Measurements from ENCODE around the gene MOB3B.

MOB3B gene

DNA sequence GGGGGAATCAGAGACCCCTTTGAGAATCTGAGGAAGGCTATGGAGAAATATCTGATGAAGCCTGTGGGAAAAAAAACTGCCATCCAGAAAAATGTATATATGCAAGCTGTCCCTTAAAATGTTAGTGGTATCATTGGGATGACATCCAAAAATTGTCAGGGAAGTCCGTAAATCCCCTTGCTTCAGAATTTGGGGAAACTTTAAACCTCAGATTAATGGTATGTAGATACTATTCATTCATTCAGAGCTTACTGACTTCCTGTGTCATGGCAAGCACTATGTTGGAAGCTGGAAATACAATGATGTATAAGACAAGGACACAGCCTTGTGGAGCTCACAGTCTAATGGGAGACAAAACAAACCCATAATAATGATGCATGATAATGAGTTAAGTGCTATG is 10.9 kb upstream of the MOB3B start:
- no peak for DNase-seq

DNA sequence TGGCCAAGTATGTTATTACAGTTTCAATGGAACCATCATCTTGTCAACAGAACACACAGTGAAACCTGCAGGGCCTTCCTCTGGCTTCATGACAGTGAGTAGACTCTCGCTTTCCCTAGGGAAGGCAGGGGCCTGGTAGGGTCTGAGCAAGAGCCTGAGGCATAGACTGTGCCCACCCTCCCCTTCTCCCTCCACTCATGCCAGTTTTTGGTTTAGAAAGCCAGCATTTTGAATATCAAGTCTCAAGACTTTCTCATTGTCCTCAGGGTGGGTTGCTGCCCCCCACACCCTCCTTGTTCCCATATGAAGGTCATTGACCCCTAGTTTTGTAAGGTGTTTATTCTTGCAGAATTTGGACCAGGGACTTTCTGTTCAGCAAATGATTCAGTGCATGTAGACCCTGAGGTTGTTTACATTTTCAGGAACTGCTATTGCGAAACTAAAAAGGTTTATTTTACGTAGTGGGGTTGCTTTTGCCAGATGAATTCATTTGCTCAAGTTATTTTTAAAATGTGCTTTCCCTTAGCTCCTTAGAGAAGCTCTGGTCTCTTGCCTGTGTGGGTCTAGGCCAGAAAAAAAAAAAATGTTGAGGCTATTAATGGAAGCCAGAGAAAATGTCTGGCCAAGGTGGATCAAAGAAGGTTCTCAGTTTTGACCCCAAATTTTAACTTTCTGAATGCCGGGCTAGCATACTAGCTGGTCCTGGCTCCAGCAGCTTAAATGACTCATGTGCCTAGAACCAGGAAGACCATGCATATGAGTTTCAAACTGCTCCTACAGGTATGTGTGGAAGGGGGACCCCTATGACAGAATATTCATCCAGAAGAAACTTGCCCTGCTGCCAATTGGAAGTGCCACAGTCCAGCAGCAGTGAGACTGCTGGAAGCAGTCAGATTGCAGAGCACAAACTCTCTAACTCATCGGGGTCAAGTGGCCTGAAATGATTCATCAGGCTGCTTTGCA is 10.1 kb upstream of the MOB3B start:
- no peak for DNase-seq

DNA sequence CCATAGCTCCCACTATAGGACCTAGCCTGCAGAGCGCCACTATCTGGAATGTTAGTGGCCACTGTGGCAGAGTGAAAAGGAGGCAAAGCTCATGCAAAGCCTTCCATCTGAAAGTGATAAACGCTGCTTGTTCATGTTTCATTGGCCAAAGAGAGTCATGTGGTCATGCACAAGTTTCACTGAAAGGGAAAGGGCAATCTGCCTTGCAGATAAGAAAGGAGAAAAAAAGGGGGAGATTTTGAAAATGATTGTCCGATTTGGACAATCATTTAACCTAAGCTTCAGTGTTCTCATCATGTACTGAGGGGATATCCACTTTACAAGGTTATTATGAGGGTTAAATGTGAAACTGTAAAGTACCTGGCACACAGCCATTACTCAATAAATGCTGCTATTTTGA is 9.0 kb upstream of the MOB3B start:
- DNase-seq = no peak

DNA sequence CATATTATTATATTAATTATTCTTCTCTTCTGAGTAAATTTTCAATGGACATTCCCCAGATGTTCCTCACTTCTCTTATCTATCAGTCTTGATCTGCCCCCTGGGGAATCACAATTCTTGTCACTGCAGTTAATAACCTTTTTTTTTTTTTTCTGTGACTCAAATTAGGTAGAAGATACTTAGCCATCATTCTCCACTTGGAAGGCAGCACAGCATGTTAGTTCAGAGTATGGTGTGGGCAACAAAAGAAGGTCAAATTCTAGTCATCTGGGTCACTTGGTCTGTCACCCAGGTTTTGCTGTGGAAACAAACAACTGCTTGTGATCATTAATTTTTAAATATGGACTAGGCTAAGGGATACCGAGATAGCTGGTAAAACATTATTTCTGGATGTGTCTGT is 8.1 kb upstream of the MOB3B start:
- DNase-seq = no peak

DNA sequence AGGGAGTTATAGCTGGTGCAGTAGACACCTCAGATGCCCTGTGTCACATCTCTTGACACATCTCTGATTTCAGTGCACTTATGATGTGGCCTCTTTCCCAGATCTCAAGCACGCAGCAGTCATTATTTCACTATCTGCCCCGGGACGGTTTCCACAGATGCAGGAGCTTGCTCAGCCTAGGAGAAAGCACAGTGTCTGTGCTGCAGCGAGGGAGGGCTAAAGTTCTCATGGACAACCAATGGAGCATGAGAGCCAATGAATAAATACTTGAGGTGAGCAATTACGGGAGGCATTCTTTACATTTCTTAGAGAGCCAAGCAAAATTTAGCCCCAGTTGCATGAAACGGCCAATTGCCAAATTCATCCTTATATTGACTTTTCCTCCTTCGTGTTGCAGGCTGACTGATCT is 7.4 kb upstream of the MOB3B start:
- no peak for DNase-seq

DNA sequence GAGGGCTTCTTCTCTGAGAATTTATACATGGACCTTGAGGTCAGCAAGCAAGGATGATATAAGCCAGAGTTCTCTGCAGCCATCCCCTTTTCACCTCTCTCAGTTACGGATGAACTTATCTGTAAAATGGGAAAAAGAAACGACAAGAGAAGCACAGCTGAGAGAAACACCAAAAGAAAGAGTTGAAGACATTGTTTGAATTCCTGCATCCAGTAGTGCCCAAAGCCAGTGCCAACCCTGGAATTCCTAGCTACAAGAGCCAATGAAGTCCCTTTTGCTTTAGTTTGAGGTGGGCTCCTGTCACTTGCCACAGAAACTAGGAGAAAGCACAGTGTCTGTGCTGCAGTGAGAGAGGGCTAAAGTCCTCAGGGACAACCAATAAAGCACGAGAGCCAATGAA is 6.6 kb upstream of the MOB3B start:
- DNase-seq = no peak

DNA sequence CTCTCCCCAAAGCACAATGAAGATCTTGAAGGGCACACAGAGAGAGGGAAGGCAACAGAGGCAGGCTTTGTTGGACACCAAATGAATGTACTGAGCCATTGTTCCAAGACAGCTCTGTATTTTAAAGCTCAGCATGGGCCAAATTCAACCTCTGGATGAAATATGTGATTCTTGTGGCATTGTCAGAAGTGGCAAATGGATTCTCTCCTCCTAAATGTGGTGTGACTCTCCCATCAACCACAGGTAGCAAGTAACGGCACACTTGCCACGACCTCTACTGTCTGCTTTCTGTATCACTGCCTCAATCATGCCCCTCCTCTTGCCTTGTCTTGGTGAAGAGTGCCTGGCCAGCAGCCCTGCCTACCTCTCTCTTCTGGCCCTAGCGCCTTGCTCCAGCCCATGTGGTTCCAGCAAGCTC is 6.1 kb upstream of the MOB3B start:
- DNase-seq = no peak

DNA sequence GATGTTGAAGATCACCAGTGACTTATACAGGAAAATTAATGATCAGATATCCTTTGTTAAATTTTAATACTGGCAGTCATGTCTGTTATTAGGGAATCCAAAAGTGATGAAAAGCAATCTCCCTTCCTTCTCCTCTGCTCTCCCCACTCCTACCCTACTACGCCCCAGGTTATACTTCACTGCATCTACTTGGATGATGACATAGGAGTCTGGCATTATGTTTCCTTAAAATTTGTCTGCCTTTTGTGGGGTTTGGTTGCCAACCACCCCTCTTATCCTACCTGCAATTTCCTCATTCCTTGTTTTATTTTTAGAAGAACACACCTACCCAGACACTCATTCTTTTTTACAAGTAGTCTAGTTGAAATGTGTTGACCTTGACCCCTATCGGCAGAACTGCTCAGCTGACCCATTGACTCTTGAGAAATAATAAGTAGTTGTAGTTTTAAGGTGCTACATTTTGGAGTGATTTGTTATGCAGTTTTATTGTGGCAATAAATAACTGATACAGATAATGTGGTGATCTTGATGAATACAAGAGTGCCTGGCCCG is 5.1 kb upstream of the MOB3B start:
- no peak for DNase-seq

DNA sequence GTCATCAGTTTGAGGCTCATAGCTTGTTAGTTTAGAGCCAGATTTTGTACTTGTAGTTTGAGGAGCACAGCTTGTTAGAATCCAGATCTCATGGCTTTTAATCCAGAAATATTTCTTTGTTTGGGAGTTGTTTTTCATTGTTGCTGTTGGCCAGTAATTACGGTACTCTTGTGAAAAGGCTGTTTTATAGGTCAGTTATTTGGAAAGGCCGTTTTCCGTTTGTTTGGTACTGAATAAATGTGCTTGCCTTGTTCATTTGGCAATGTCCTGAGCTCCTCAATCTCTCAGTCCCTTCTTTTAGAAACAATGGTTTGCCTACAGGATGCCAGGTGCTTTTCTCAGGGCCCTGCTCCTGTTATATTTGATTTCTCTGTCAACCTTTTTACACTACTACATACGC is 4.5 kb upstream of the MOB3B start:
- DNase-seq = no peak

DNA sequence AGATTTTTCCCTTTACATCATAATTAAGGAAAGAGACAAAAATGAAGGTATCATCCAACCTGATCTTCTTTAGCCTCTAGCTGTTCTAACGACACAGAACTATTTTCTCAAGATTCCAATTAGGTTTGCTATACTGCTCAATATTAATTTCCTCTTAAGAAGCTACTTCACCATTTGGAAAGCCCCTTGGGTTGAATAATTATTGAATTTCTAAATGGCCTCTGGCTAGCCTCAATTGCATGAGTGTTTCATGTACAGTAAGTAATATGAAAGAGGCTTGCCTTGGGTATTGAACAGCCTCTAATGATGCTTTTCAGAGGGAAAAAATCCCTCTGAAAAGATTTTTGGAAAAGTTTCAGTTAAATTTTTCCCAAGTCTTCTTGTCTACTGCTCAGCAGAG is 3.7 kb upstream of the MOB3B start:
- DNase-seq = no peak

DNA sequence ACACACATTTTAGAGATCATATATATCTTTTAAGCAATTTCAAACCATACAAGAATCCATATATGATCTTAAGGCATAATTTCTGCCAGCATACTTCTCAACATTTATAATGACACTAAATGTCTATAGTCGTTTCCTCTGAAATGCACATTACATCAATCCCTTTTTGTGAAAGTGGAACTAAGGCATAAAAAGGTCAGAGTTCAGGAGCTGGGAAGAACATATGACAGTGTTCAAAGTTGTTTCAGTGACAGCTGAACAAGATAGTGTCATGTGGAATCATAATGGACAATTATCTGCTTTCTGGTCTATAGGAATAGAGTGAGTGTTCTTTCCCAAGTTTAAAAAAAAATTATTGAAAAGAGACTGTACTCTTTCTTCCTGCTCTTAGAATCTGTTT is 2.4 kb upstream of the MOB3B start:
- no peak for DNase-seq

DNA sequence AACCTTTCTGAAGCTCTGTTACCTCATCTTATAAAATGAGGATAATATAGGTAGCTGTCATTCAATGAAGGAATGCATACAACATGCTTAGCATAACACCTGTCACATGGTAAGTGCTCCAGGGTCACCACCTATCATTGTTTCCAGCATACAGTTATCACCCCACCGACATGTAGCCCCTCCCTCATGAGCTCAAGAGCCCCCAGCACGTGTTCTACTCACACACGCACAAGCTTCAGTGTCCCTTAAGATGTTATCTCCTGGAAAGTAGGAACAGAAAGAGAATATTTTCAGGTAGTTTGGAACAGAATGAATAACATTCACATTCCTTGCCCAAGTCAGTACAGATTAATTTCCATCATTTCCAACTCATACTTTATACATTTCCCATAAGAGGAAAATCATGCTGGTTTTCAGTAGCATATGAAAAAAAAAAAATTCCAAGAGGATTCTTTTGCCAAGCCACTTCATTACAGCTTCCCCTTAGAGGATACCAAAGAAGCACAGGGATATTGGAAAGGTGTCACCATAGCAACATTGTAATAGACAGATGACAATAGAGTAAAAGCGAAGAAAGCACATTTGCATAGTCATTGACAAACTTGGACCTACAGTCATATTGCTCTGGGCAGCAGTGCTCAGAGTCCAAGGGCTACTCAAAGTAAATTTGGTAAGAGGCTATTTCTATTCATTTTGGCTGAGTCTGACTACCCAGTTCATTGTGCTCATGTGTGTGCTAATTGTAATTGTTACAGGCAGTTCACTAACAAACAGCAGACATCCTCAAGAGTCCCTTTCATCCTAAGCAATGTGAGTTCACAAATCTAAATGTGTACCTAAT is 1.5 kb upstream of the MOB3B start:
- DNase-seq = no peak

DNA sequence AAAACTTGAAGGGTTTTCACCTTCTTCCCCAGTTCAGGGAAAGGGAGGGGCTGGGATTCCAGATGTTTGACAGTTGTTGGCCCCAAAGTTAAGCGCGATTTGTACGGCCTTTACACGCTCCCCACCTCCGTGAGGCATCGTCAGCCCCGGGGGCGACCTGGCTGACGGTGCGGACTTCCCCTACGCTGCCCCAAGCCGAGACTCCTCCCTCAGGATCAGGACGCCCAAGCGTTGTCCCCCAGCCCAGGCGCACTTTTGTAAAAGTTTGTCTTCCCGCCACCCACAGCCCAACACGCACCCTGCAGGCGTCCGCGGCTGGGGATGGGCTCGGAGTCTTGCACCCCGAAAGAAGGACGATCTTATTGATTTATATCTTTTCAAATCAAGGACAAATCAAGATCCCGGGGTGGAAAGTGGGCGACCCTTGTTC is 713 bp downstream of the MOB3B start:
- no peak for DNase-seq

DNA sequence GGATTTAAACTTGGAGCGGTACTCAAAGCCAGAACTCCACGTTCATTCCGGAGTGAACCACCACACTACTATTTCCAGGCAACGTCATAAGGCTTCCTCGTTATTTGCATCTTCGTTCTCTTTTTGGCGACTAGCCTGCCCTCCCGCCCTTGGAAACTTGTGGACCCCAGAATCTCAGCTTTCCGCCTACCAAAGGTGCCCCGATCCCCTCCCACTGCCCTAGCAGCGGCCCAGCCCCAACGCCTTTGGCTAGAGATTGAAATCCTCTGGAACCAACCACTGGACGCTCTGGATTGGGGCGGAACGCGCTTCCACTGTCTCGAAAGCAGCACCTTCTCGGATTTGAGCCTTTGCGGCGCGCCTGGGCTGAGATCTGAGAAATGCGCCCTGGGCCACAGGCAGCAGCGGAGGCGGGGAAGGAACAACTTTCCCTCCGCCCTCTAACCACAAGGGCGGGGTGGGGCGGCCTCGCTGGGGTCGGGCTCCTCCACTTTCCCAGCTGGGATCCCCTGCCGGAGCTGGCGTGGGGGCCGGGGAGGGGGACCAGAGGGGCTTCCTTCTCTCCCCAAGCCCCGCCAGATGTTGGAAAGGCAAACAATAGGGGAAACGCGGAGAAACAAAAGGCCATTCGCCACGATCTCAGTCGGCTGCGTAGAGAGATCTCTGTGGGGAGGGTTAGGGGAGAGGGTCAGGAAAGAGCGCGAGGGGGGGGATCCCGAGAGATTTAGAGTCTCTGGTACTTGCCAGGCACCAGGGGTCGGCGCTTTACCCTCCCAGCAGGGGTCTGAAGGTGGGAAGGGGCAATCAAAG is 1.3 kb downstream of the MOB3B start:
- no peak for DNase-seq

DNA sequence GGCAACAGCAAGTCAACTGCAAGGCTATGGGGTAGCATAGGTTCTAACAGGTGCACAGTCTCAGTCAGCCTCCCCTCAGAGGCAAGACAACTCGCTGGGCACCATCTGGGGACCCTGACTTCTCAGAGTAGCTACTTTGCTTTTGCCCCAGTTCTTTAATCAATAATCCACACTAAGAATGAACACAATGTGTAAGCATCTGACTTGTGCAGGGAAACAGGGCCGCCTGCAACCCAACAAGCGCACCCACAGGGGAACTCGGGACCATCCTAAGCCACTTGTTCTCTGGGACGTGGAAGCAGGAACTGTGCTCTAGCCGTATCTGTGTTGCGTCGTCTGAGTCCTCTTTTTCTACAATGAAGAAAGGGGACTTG is 1.9 kb downstream of the MOB3B start:
- no peak for DNase-seq

DNA sequence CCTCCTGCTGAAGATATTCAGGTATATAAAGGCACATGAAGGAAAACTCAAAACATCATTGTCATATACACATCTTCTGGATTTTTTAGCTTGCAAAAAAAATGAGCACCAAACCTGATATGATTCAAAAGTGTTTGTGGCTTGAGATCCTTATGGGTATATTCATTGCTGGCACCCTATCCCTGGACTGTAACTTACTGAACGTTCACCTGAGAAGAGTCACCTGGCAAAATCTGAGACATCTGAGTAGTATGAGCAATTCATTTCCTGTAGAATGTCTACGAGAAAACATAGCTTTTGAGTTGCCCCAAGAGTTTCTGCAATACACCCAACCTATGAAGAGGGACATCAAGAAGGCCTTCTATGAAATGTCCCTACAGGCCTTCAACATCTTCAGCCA is 5.4 kb downstream of the MOB3B start, which contains the start of gene IFNK:
Gene IFNK, plus strand, starts transcription at position 55 of the 400 bp plus-strand sequence. Its CDS starts 47 bp downstream, at position 102.
- DNase-seq = no peak

DNA sequence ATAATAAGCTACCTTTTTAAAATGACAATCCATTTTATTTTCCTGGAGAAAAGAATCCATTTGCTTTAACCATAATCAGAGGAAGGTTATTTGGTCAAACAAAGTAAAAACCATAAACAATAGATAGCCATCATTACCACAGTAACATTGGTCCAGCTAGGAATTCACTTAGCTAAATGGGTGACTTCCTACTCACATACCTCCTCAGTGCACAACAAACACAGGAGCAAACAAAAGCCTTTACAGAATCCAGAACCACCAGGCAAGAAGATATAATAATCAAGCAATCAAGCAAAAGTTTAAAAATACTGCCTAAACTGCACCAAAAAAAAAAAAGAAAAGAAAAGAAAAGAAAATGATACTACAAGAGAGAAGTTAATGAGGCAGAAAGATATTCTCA is 6.5 kb downstream of the MOB3B start:
- DNase-seq = no peak

DNA sequence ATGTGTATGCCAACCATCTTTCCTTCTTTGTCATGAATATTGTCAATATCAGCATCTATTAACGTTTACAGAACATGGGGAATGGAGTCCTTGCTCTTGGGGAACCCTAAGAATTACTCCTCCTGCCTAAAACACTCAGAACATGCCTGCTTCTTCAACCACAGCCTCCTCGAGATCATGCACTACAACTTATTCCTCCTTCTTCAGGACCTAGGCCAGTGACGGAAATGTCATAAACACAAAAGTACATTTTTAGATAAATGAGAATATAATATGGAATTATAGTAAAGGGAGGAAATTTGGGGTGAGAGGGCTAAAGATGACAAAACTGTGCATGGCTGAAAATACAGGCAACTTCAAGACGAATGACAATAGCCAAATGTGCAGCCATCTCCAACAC is 8.6 kb downstream of the MOB3B start:
- DNase-seq = no peak

DNA sequence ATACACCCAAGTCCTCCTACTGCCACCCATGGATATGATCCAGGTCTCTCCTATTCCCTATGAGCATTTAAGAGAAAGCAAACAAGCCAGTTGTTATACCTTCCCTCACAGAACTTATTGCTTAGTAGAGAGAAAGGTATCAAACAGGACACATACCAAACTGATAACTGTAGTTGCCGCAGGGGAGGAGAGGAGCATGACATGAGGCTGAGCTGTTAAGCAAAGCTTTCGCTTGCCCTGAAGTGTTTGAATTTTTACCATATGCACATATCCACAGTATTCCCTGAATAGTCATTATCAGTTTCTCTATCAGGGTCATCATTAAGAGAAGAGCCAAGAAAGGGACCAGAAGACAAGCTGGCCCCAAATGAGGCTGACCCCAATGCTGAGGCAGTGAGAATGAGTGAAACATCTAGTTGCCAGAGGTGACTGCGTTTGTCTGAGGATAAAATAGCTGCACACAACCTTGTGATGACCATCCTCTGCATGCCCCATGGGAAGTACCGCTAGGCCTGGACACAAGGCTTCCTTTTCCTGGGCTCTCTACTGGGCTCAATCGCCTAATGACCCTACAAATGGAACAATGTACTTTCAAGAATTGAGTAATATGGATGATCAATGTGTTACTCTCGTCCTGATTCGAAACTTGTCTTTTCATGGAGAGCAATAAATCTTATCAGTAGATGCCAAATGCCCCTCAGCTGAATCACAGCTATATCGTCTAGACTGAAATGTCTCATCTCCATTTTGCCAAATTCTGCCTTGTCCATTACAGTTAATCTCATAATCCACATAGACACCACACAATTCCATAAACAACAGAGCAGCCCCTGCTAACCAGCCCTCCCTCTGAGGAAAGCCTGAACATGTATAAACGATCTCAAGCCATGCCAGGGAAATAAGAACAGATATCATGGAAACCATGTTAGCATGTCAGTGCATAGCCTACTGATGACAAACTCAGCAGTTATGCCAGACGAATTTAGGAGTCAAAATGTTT is 9.8 kb downstream of the MOB3B start:
- DNase-seq = no peak

DNA sequence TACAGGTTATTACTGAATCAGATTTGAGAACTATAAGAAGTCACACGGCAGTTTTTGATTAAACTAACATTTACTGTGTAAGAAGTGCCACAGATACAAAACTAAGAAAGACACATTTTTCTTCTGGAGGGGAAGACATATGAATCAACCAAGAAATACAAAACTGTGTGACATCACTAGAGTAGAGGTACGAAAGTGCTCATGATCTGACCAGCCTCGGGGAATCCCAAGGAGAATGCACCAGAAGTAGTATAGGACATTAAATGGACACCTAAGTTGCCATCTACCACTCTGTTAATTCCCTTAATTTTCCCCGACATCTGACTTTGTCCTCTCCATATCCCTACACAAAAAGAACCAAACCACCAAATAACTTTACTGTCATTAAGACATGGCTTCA is 10.8 kb downstream of the MOB3B start:
- DNase-seq = no peak

DNA sequence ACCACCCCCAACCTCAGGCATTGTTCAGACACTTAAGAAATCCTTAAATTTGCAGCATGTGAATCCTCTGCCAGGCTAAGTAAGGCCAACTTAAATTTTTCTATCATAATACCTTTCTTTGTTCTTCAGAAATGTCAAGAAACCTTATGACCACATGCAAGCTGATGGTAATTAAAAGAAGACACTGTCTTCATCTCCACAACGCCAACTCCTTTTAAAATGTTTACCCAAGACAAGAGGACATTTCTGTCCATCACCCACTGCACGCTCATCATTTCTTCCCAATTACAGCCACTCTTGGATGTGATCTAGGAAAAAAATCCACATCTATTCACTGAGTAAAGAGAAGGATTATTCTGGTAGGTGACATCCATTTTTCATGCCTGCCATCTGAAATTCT is 11.6 kb downstream of the MOB3B start:
- DNase-seq = no peak

All from NCI-H2081 treated with DMSO at 0.1 percent for 48 hours (cell line).